MCF 10A (cell line): ENCODE results near the gene DNASE1. TPM values are rescaled to one million over a fixed set of nuclear protein-coding genes. Genes with fewer than 3 reads are reported as not detected.

ENCODE experiments used
- BruUV-seq: library from RNA; stranded (reverse); fragments of 400-500 nt; replicated peaks from 2 replicates; lab custom pipeline; 2021; lab: Mats Ljungman, UMichigan
- CTCF ChIA-PET: fragments of 300-600 bp; sonication (Branson Sonifier 250); formaldehyde crosslinking; extraction: SDS; loops from one replicate; lab custom pipeline; 2021; ENCODE audit warnings: antibody characterized with exemption, inconsistent platforms; lab: Yijun Ruan, JAX
- POLR2A ChIA-PET: fragments of 300-600, 350-650 bp; sonication (Branson Sonifier 250); formaldehyde crosslinking; extraction: SDS; loops from one replicate; lab custom pipeline; 2020; ENCODE audit warnings: antibody characterized with exemption, inconsistent platforms; lab: Yijun Ruan, JAX
- DNase-seq: peaks from one replicate; pipeline ENCODE4 v3.0.0-alpha.2; 2018; ENCODE audit not compliant: unreplicated experiment
- H3K27ac Mint-ChIP-seq: one replicate; pipeline ENCODE4 v1.8.0; 2022; ENCODE audit warnings: mild to moderate bottlenecking, low read depth, mixed read lengths; ENCODE audit not compliant: unreplicated experiment
- H3K27me3 Mint-ChIP-seq: one replicate; pipeline ENCODE4 v1.8.0; 2022; ENCODE audit warnings: mixed read lengths; ENCODE audit not compliant: insufficient read depth, unreplicated experiment
- H3K36me3 Mint-ChIP-seq: one replicate; pipeline ENCODE4 v1.8.0; 2022; ENCODE audit warnings: mild to moderate bottlenecking, moderate library complexity, mixed read lengths; ENCODE audit not compliant: insufficient read depth, unreplicated experiment
- H3K4me1 Mint-ChIP-seq: one replicate; pipeline ENCODE4 v1.8.0; 2022; ENCODE audit warnings: mixed read lengths; ENCODE audit not compliant: insufficient read depth, unreplicated experiment
- H3K4me3 Mint-ChIP-seq: one replicate; pipeline ENCODE4 v1.8.0; 2022; ENCODE audit warnings: mild to moderate bottlenecking, moderate library complexity, mixed read lengths; ENCODE audit not compliant: unreplicated experiment
- H3K9me3 Mint-ChIP-seq: one replicate; pipeline ENCODE4 v1.8.0; 2022; ENCODE audit warnings: mixed read lengths; ENCODE audit not compliant: unreplicated experiment
- intact Hi-C: fragments of 100-400 bp; cut with micrococcal nuclease; formaldehyde crosslinking; loops from 2 replicates; pipeline ENCODE4 v1.14.1; 2022
- total RNA-seq: library from RNA; stranded (reverse); gene quantifications from 2 replicates; pipeline ENCODE4 v1.2.3, GENCODE V29; 2022
- TF ChIP-seq, protein P1 (sequence below): fragments of 200-600 bp; IDR thresholded peaks from one replicate; pipeline ENCODE4 v1.8.0; 2022; ENCODE audit warnings: antibody characterized with exemption, mild to moderate bottlenecking; ENCODE audit not compliant: unreplicated experiment

The DNASE1 gene
- total RNA-seq, 1 experiment from 2014 or later = 11.4 TPM

DNA sequence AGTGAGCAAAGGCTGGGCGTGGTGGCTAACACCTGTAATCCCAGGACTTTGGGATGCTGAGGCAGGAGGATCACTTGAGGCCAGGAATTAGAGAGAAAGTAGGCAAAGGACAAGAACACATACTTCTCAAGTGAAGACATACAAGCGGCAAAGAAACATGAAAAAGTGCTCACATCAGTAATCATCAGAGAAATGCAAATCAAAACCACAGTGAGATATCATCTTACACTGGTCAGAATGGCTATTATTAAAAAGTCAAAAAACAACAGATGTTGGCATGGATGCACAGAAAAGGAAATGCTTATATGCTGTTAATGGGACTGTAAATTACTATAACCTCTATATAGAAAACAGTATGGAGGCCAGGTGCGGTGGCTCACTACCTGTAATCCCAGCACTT is 30.8 kb upstream of the DNASE1 start:
- TF ChIP-seq, protein P1, sequence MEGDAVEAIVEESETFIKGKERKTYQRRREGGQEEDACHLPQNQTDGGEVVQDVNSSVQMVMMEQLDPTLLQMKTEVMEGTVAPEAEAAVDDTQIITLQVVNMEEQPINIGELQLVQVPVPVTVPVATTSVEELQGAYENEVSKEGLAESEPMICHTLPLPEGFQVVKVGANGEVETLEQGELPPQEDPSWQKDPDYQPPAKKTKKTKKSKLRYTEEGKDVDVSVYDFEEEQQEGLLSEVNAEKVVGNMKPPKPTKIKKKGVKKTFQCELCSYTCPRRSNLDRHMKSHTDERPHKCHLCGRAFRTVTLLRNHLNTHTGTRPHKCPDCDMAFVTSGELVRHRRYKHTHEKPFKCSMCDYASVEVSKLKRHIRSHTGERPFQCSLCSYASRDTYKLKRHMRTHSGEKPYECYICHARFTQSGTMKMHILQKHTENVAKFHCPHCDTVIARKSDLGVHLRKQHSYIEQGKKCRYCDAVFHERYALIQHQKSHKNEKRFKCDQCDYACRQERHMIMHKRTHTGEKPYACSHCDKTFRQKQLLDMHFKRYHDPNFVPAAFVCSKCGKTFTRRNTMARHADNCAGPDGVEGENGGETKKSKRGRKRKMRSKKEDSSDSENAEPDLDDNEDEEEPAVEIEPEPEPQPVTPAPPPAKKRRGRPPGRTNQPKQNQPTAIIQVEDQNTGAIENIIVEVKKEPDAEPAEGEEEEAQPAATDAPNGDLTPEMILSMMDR = no peak
- intact Hi-C loops = no loop called here
- Mint-ChIP-seq H3K4me3 (no peak overlapping the region), H3K4me1 (peaks cover 5% of the 10 kb centered on the region), H3K27me3 (no peaks in the 10 kb centered on the region), H3K27ac (no peak overlapping the region), H3K9me3 (no peaks in the 10 kb centered on the region), H3K36me3 (no peaks in the 10 kb centered on the region)
- DNase-seq = no peak
- CTCF ChIA-PET = interaction anchor here (0.7 kb wide), 1 partner anchor 30 kb away, joined by 3 read pairs; no protein-coding TSS in a partner anchor
- no TSS peak for BruUV-seq
- POLR2A ChIA-PET = no interaction called here

DNA sequence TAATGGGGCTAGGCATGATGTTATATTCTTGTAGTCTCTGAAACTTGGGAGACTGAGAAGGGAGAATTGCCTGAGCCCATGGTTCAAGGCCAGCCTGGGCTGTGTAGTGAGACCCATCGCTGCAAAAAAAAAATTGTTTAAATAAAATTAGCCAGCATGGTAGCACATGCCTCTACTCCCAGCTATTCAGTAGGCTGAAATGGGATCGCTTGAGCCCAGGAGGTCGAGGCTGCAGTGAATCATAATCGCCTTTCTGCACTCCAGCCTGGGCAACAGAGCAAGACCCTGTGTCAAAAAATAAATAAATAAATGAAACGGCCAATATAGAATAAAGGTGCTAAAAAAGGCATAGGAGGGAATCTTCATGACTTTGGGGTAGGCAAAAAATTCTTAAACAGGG is 29.2 kb upstream of the DNASE1 start:
- no peaks in the 10 kb centered on the region for H3K9me3 Mint-ChIP-seq
- intact Hi-C loops = no loop called here
- TF ChIP-seq, protein P1 = no peak
- CTCF ChIA-PET = no interaction called here
- POLR2A ChIA-PET = no interaction called here
- no TSS peak for BruUV-seq
- H3K4me3 Mint-ChIP-seq = no peak overlapping the region
- H3K27me3 Mint-ChIP-seq = no peaks in the 10 kb centered on the region
- H3K36me3 Mint-ChIP-seq = no peaks in the 10 kb centered on the region
- no peak overlapping the region for H3K27ac Mint-ChIP-seq
- DNase-seq = no peak
- H3K4me1 Mint-ChIP-seq = no peaks in the 10 kb centered on the region

DNA sequence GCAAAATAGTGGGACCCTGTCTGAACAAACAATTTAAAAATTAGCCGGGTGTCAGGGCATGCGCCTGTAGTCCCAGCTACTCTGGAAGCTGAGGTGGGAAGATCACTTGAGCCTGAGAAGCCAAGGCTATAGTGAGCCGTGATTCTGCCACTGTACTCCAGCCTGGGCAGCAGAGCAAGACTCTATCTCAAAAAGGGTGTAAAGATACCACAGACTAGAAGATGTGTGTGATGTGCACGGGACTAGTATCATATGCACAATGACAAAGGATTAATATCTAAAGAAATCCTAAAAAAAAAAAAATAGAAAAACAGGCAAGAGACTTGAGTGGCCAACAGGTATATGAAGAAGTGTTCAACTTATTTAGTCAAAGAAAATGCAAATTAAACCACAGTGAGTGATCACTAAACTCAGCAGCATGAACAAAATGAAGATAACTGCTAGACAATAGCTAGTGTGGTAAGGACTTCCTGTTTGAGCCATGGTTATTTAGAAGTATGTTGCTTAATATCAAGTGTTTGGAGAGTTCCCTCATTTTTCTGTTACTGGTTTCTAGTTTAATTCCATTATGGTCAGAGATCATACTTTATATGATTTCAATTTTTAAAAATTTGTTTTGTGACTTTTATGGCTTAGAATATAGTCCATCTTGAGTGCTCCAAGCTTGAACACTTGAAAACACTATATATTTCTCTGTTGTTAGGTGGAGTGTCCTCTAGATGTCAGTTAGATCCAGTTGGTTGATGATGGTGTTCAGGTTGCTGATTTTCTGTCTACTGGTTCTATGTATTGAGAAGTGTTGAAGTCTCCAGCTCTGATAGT is 28.4 kb upstream of the DNASE1 start:
- BruUV-seq = no TSS peak
- CTCF ChIA-PET = no interaction called here

DNA sequence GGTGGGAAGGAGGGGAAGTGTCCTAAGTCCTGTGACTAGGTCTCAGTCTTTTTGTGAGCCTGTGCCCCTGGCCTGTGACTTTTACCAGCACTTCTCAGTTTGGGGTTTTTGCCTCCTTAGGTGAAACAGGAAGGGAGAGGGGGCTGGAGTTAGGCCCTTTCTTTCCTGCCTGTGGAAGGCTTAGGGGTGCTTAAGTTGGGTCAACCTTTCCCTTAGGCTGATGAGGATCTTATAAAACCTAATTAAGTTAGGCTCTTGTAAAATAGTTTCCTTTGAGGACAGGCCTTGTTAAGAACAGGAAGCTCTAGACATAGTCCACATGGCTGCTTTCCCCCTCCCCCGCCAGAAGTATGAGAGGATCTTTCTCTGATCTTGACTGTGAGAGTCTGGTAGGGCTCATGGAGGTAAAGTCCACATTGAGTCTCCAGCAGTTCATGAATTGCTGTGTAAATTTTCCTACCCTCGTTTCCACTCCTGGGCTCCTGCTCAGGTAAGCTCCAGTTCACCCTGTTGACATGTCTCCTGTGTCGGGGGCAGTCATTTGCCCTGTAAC is 17.0 kb upstream of the DNASE1 start:
- Mint-ChIP-seq H3K4me1 (peaks cover 2% of the 10 kb centered on the region), H3K36me3 (no peaks in the 10 kb centered on the region), H3K27ac (no peak overlapping the region), H3K4me3 (no peak overlapping the region), H3K9me3 (no peaks in the 10 kb centered on the region), H3K27me3 (no peaks in the 10 kb centered on the region)
- ChIA-PET POLR2A (interaction anchor here (0.8 kb wide), 1 partner anchor 11 kb away, joined by 3 read pairs; no protein-coding TSS in a partner anchor), CTCF (interaction anchor here (0.6 to 0.7 kb wide), 2 partner anchors 8 to 595 kb away, joined by 3 to 4 read pairs; no protein-coding TSS in a partner anchor)
- intact Hi-C loops = no loop called here
- BruUV-seq = no TSS peak
- no peak for DNase-seq
- TF ChIP-seq, protein P1 = no peak

More for the DNA sequence above, 28.4 kb upstream of the DNASE1 start:
- Mint-ChIP-seq H3K36me3 (no peaks in the 10 kb centered on the region), H3K9me3 (no peaks in the 10 kb centered on the region), H3K4me1 (no peaks in the 10 kb centered on the region), H3K27ac (no peak overlapping the region), H3K4me3 (no peak overlapping the region), H3K27me3 (no peaks in the 10 kb centered on the region)
- intact Hi-C loops = no loop called here
- no peak for DNase-seq
- TF ChIP-seq, protein P1 = no peak
- POLR2A ChIA-PET = interaction anchor here (0.8 kb wide), 1 partner anchor 12 kb away, joined by 3 read pairs; no protein-coding TSS in a partner anchor
